GM18511 (cell line): Measurements from ENCODE around the gene RTN4.

Experiments used
- ATAC-seq: cut with Tn5 transposase; IDR thresholded peaks from one replicate; pipeline ENCODE4 v1.9.1; 2021; ENCODE audit warnings: mild to moderate bottlenecking, moderate library complexity; ENCODE audit not compliant: unreplicated experiment

The RTN4 gene

DNA sequence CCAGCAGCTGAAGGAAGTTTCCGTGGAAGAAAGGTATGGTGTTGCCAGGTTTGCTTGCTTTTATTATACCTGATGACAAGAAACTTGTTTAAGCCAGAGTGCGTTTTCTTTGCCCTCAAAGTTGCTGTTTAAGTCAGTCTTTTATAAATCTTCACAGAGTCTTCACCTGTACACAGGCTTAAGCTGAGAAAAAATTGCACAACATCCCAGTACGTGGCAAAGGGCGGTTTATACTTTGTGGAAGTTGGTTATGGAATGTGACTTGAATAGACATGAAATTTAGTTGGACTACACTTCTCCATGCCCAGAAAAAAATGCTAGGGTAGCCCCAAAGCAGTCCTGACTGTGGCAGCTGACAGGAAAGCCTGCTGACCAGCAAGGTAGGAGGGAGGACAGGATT is 121.5 kb downstream of the RTN4 start:
- no peak for ATAC-seq

GRCh38 chr2:54927751-54928615 is 122.3 kb downstream of the RTN4 start:
- ATAC-seq: no peak

DNA sequence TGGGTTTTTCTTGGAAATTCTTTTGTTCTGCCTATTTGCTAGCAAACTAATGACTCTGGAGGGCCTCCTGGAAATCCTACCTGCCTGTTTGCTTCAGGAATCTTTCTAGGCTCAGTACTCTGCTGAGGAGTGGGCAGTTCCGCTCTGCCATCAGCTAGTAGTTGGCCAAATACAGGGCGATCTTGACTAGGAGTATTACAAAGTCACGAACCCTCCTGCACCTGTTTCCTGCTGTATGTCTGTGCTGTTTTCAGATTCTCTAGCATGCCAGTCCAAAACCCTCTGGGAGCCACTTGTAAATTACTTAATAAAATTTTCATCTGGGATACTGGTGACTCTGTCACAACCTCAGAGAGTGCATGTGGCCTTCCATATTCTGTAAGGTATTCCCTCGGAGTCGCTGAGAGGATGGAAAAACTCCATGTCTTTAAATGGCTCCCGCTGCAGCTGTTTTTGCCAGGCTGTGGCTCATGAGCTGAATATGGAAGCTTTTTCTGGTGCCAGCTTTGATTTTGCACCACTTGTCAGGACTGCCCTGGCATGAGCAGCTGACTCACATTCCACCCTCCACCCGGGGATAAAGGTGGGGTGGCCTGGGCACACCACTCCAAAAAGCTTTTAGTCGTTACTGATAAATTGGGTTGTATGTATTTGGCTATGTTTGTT is 123.0 kb downstream of the RTN4 start:
- ATAC-seq: no peak

DNA sequence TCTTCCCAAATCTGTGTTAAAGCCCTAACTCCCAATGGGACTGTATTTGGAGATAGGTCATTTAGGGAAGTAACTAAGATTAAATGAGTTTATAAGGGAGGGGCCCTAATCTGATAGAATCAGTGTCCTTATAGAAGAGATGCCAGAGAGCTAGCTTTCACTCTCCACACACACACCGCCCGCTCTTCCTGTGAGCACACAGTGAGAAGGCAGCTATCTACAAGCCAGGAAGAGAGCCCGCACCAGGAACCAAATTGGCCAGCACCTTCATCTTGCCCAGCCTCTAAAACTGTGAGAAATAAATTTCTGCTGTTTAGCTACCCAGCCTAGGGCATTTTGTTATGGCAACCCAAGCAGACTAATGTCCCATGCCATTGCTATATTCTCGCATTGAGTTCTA is 125.2 kb downstream of the RTN4 start:
- ATAC-seq: no peak

DNA sequence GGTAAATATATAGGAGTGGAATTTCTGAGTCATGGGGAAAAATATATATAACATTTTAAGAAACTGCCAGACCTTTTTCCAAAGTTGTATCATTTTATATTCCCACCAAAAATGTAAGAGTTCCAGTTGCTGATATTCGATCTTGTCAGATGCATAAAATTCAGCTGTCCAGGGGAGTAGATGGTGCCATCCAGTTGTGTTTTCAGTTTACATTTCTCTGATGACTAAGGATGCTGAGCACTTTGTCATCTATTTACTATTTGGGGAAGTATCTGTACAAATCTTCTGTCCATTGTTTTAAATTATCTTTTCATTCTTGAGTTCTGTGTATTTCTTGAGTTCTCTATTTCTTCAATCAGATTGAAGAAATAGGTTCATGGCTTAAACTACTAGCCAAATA is 126.1 kb downstream of the RTN4 start:
- ATAC-seq: no peak
